Neutrophil (primary cell): Measurements from ENCODE around the gene PLEKHG2.

Experiments
- H3K27ac ChIP-seq: fragments of 200-600 bp; sonication (generic); 2 replicates; pipeline ENCODE4 v1.5.1; 2016; ENCODE audit warnings: mild to moderate bottlenecking, moderate library complexity
- H3K27me3 ChIP-seq: fragments of 200-600 bp; sonication (generic); 2 replicates; pipeline ENCODE4 v1.6.0; 2016; ENCODE audit warnings: mild to moderate bottlenecking
- H3K36me3 ChIP-seq: fragments of 200-600 bp; sonication (generic); 2 replicates; pipeline ENCODE4 v1.5.1; 2017
- H3K4me1 ChIP-seq, 2 experiments: fragments of 200-600 bp in 1 of 2; sonication (generic) in 1 of 2; 1 replicate in 1 of 2; 2 replicates in 1 of 2; pipeline versions ENCODE4 v1.5.1 to v1.6.1; 2013 to 2016; ENCODE audit warnings: low read depth in 1 of 2, low read length in 1 of 2, mild to moderate bottlenecking in 1 of 2, moderate library complexity in 1 of 2; ENCODE audit not compliant: control insufficient read depth in 1 of 2, insufficient read depth in 1 of 2
- H3K4me3 ChIP-seq, 2 experiments: fragments of 200-600 bp in 1 of 2; sonication (generic) in 1 of 2; 1 replicate in 1 of 2; 2 replicates in 1 of 2; pipeline ENCODE4 v1.5.1; 2013 to 2016; ENCODE audit warnings: low read depth in 1 of 2, low read length in 1 of 2, mild to moderate bottlenecking in 1 of 2, moderate library complexity in 1 of 2
- H3K9me3 ChIP-seq: fragments of 200-600 bp; sonication (generic); 2 replicates; pipeline ENCODE4 v1.5.1; 2016
- TF ChIP-seq, protein P1 (sequence below): fragments of 200-600 bp; sonication (generic); IDR thresholded peaks from 2 replicates; pipeline ENCODE4 v1.5.1; 2016; ENCODE audit warnings: antibody characterized with exemption

Gene PLEKHG2

DNA sequence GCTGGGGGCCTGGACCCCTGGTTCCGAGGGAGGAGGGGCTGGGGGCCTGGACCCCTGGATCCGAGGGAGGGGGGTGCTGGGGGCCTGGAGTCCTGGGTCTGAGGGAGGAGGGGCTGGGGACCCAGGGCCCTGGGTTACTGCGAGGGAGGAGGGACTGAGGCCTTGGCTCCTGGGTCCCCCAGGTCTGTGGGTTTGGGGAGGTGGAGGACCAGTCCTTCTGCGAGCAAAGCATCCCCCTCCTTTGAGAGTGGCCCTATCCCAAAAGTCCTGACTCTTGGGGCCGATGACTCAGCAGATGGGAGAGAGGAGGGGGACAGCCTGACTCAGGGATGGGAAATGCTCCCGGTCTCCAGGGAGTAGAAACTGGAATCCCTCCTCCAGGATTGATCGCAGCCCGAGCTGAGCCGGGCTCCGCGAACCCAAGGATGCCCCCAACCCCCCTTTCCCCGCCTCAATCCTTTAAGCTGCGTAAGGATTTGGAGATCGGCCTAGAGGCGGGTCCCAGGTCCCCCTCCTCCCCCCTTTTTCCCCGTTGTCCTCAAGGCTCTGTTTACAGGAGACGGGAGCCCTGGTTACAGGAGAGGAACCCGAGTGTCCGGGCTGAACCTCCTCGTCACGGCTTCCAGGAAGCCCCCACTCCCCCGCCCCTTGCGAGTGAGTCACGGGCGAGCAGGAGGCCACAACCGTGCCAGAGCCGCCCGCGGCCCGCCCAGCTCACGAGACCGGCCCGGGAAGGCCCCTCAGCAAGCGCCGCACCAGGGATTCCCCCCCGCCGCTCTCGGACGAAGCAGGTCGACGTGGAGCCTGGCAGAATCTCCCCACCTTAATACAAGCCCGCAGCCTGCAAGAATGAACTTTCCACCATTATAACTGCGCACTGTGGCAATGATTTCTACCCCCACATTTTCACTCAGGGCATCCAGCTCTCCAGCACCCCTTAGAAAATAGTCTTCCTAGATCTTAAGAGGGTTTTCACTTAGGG, 8.8 kb upstream of the PLEKHG2 start:
- no peaks in the 10 kb centered on the region for H3K27me3 ChIP-seq
- no peaks in the 10 kb centered on the region for H3K9me3 ChIP-seq
- H3K4me3 ChIP-seq, result peak overlapping the region; percentile 98 to 100
- peaks cover 62 to 70% of the 10 kb centered on the region in 2 experiments for H3K4me1 ChIP-seq
- peak overlapping the region; percentile 100 for H3K27ac ChIP-seq
- TF ChIP-seq, protein P1, sequence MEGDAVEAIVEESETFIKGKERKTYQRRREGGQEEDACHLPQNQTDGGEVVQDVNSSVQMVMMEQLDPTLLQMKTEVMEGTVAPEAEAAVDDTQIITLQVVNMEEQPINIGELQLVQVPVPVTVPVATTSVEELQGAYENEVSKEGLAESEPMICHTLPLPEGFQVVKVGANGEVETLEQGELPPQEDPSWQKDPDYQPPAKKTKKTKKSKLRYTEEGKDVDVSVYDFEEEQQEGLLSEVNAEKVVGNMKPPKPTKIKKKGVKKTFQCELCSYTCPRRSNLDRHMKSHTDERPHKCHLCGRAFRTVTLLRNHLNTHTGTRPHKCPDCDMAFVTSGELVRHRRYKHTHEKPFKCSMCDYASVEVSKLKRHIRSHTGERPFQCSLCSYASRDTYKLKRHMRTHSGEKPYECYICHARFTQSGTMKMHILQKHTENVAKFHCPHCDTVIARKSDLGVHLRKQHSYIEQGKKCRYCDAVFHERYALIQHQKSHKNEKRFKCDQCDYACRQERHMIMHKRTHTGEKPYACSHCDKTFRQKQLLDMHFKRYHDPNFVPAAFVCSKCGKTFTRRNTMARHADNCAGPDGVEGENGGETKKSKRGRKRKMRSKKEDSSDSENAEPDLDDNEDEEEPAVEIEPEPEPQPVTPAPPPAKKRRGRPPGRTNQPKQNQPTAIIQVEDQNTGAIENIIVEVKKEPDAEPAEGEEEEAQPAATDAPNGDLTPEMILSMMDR, result peak; percentile 32
- peaks cover 21% of the 10 kb centered on the region for H3K36me3 ChIP-seq

DNA sequence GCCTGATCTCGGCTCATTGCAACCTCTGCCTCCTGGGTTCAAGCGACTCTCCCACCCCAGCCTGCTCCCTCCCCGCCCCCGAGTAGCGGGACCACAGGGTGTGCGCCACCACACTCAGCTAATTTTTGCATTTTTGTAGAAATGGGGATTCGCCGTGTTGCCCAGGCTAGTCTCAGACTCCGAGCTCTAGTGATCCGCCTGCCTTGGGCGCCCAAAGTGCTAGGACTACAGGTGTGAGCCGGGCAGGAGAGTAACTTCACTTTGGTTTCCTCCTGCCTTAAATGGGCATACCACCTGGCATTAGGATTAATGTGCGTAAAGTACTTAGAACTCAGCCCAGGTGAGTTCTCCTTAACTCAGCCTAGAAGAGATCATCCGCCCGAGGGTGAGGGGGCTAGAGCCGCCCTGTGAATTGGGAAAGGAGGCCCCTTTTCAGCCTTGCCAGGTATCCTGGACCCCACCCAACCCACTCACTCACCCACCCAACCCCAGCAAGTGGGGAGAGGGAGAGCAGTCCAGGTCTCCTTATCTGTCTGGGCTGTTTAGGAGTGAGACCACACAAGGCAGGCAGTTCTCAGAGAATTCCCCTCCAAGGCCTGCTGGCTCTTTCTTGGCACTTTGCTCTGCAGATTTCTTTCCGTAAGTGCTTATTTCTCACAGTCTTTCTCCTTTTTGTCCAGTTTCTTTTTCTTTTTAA, 7.1 kb upstream of the PLEKHG2 start:
- H3K9me3 ChIP-seq, result no peaks in the 10 kb centered on the region
- H3K27ac ChIP-seq, result peak overlapping the region; percentile 100
- H3K4me1 ChIP-seq, result peaks cover 47 to 60% of the 10 kb centered on the region in 2 experiments
- TF ChIP-seq, protein P1, result no peak
- H3K4me3 ChIP-seq, result peak overlapping the region; percentile 98 to 100
- no peaks in the 10 kb centered on the region for H3K27me3 ChIP-seq
- H3K36me3 ChIP-seq, result peaks cover 25% of the 10 kb centered on the region

GRCh38 chr19:39405958-39406655, 6.4 kb upstream of the PLEKHG2 start:
- TF ChIP-seq, protein P1, result no peak
- Histone ChIP-seq H3K9me3 (no peaks in the 10 kb centered on the region), H3K4me3 (peak overlapping the region; percentile 98 to 100), H3K4me1 (peaks cover 47 to 60% of the 10 kb centered on the region in 2 experiments), H3K27ac (peak overlapping the region; percentile 100), H3K36me3 (peaks cover 25% of the 10 kb centered on the region), H3K27me3 (no peaks in the 10 kb centered on the region)

DNA sequence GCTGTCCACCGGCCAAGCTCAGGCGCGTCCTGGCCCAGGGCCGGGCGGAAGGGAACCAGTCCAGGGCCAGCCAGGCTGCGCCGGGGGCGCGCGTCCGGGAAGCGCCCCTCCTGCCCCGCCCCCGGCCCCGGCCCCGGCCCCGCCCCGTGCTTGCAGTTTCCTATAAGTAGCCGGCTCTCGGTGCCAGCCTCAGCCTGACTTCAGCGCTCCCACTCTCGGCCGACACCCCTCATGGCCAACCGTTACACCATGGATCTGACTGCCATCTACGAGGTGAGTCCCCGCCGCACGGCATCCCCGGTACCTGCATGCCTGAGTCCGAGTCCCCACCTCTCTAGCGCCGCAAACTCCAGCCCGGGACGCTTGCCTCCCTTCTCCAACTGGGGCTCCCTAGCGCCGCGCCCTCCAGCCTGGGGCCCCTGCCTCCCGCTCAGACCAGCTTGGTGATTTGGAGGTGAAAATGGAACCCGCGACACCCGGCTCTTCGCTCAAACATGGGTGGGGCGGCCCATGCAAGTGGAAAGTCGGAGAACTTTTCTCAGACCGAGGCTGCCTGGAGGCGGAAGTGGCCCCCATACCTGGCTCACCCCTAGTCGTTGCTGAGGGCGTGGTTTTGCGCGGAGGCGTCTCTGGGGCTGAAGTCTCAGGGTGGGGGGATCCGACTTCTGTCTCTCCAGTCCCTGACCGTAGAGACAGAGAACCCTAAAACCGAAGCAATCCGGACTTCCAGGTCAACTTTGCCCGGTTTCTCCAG, 5.6 kb upstream of the PLEKHG2 start, which contains the start of gene ZFP36:
TSS of gene ZFP36 (plus strand) at position 192 of the 754 bp plus-strand sequence. CDS start at position 250, 58 bp downstream.
- Histone ChIP-seq H3K27me3 (no peaks in the 10 kb centered on the region), H3K27ac (peak within 1 kb of the TSS; percentile 100), H3K36me3 (peaks cover 25% of the 10 kb centered on the region), H3K9me3 (no peaks in the 10 kb centered on the region), H3K4me1 (peaks cover 47 to 60% of the 10 kb centered on the region in 2 experiments), H3K4me3 (peak within 1 kb of the TSS; percentile 98 to 100)
- TF ChIP-seq, protein P1, result peak; percentile 35

- Histone ChIP-seq H3K9me3 (no peaks in the 10 kb centered on the region), H3K27ac (peak overlapping the region; percentile 100), H3K4me3 (peak overlapping the region; percentile 98 to 100), H3K4me1 (peaks cover 47 to 58% of the 10 kb centered on the region in 2 experiments), H3K27me3 (peaks cover 1% of the 10 kb centered on the region), H3K36me3 (peaks cover 25% of the 10 kb centered on the region)
- TF ChIP-seq, protein P1, result no peak
Observed at GRCh38 chr19:39407410-39407659, 5.1 kb upstream of the PLEKHG2 start.
